HepG2 (cell line): ENCODE measurements around the gene PLXND1. TPM values are rescaled to one million over a fixed set of nuclear protein-coding genes. Genes with fewer than 3 reads are reported as not detected.

ENCODE experiments used
- AHR ChIP-seq: IDR thresholded peaks from 2 replicates; pipeline ENCODE4 v1.6.1; 2018; ENCODE audit warnings: missing genetic modification reagents, missing compliant biosample characterization
- ATF6 ChIP-seq: sonication (generic); formaldehyde crosslinking; conservative IDR thresholded peaks from 2 replicates; pipeline ENCODE4 v1.4.0; 2020; ENCODE audit warnings: missing genetic modification reagents
- CBX1 ChIP-seq: IDR thresholded peaks from one replicate; pipeline ENCODE4 v1.6.1; 2016; ENCODE audit warnings: antibody characterized with exemption, low read depth
- CHD4 ChIP-seq: fragments of 200-600 bp; sonication (generic); IDR thresholded peaks from 2 replicates; pipeline ENCODE4 v1.7.0; 2017; ENCODE audit warnings: mild to moderate bottlenecking, low read length, borderline replicate concordance
- FIP1L1 ChIP-seq: fragments of 200-400 bp; formaldehyde crosslinking; IDR thresholded peaks from 2 replicates; pipeline ENCODE4 v1.6.1; 2018; ENCODE audit warnings: low read depth, mild to moderate bottlenecking, low read length, moderate library complexity, borderline replicate concordance; ENCODE audit not compliant: insufficient read depth
- FOXJ3 ChIP-seq: sonication (generic); formaldehyde crosslinking; IDR thresholded peaks from 2 replicates; pipeline ENCODE4 v1.4.0; 2020; ENCODE audit warnings: missing genetic modification reagents, mild to moderate bottlenecking, borderline replicate concordance
- GTF3A ChIP-seq: sonication (generic); formaldehyde crosslinking; conservative IDR thresholded peaks from 2 replicates; pipeline ENCODE4 v1.4.0; 2020; ENCODE audit warnings: mild to moderate bottlenecking, missing genetic modification reagents
- IRX3 ChIP-seq: sonication (generic); formaldehyde crosslinking; IDR thresholded peaks from 2 replicates; pipeline ENCODE4 v1.8.1; 2023; ENCODE audit warnings: mild to moderate bottlenecking, low read depth, missing genetic modification reagents, borderline replicate concordance
- MAFF ChIP-seq: IDR thresholded peaks from 2 replicates; pipeline ENCODE4 v1.6.1; 2011; ENCODE audit warnings: low read depth, low read length, improper control_type of control experiment
- SP2 ChIP-seq: sonication (generic); formaldehyde crosslinking; IDR thresholded peaks from 2 replicates; pipeline ENCODE4 v1.5.1; 2020; ENCODE audit warnings: mild to moderate bottlenecking, missing genetic modification reagents
- TFDP1 ChIP-seq: IDR thresholded peaks from 2 replicates; pipeline ENCODE4 v1.6.1; 2016; ENCODE audit warnings: missing compliant biosample characterization, missing genetic modification reagents, borderline replicate concordance
- ZBTB44 ChIP-seq: sonication (generic); formaldehyde crosslinking; IDR thresholded peaks from 2 replicates; pipeline ENCODE4 v1.4.0; 2020; ENCODE audit warnings: missing genetic modification reagents
- ZNF136 ChIP-seq: sonication (generic); formaldehyde crosslinking; IDR thresholded peaks from 2 replicates; pipeline ENCODE4 v1.8.1; 2022; ENCODE audit warnings: low read depth, mild to moderate bottlenecking, moderate library complexity, missing genetic modification reagents
- ZNF260 ChIP-seq: sonication (generic); formaldehyde crosslinking; IDR thresholded peaks from 2 replicates; pipeline ENCODE4 v1.4.0; 2020; ENCODE audit warnings: missing genetic modification reagents, low read depth, mild to moderate bottlenecking, borderline replicate concordance
- ZNF280D ChIP-seq: sonication (generic); formaldehyde crosslinking; IDR thresholded peaks from 2 replicates; pipeline ENCODE4 v1.5.1; 2020; ENCODE audit warnings: mild to moderate bottlenecking, missing genetic modification reagents
- ZNF570 ChIP-seq: sonication (generic); formaldehyde crosslinking; IDR thresholded peaks from 2 replicates; pipeline ENCODE4 v1.4.0; 2020; ENCODE audit warnings: mild to moderate bottlenecking, missing genetic modification reagents, borderline replicate concordance
- ZNF770 ChIP-seq: sonication (generic); formaldehyde crosslinking; IDR thresholded peaks from 2 replicates; pipeline ENCODE4 v1.5.0; 2020; ENCODE audit warnings: mild to moderate bottlenecking, missing genetic modification reagents
- ZNF784 ChIP-seq: sonication (generic); formaldehyde crosslinking; IDR thresholded peaks from 2 replicates; pipeline ENCODE4 v1.5.1; 2020; ENCODE audit warnings: missing genetic modification reagents, mild to moderate bottlenecking, borderline replicate concordance
- polyA plus RNA-seq, 8 experiments: library from polyadenylated mRNA; depleted of rRNA in 3 of 8; stranded (reverse) in 7 of 8; unstranded in 1 of 8; fragments of >200 nt; fragmentation: Illumina TruSeq in 4 of 8; extraction: Trizol in 4 of 8; gene quantifications; 2 replicates each; pipeline versions ENCODE4 v1.2.1 to v1.2.3, GENCODE V29; 2011 to 2016; ENCODE audit warnings: low read depth in 4 of 8, missing spikeins in 1 of 8, mixed read lengths in 1 of 8; ENCODE audit not compliant: insufficient read depth in 1 of 8
- total RNA-seq, 5 experiments: library from RNA; depleted of rRNA; stranded (reverse); fragments of >200 nt; fragmentation: Illumina TruSeq; extraction: Trizol; gene quantifications; 2 replicates each; pipeline ENCODE4 v1.2.3, GENCODE V29; 2016; ENCODE audit warnings: low read depth in 1 of 5

The PLXND1 gene
- total and polyA plus RNA-seq, 2 of the 13 experiments (the other 11 are each of a cell fraction or from before 2014, with no cell fraction given) = 15.9 to 42.0 TPM

- TF ChIP-seq TFDP1 (CRISPR knock-in tag) (0 out of 2 replicates have a peak, but pooled peaks have one; percentile 63), ZNF784 (CRISPR knock-in tag) (peak; percentile 39; the same call in 1 of the 2 replicates), ZNF280D (CRISPR knock-in tag) (0 out of 2 replicates have a peak, but pooled peaks have one; percentile 54), CHD4 (no peak; the same call in 1 of the 2 replicates), FIP1L1 (no peak), FOXJ3 (CRISPR knock-in tag) (peak; percentile 81; the same call in 1 of the 2 replicates), IRX3 (CRISPR knock-in tag) (no peak), GTF3A (CRISPR knock-in tag) (no peak), ZNF136 (CRISPR knock-in tag) (no peak), CBX1 (peak; percentile 39), ZNF260 (CRISPR knock-in tag) (no peak), ATF6 (CRISPR knock-in tag) (no peak), AHR (CRISPR knock-in tag) (no peak; the same call in 1 of the 2 replicates), SP2 (CRISPR knock-in tag) (no peak), MAFF (no peak), ZNF770 (CRISPR knock-in tag) (peak; percentile 35; the same call in 1 of the 2 replicates), ZBTB44 (no peak), ZNF570 (CRISPR knock-in tag) (0 out of 2 replicates have a peak, but pooled peaks have one; percentile 60)
These were observed 11.5 kb downstream of the PLXND1 start (continued) for GRCh38 chr3:129594907-129595390.
